ENCODE measurements around the gene HOXB6. TPM values are rescaled to one million over a fixed set of nuclear protein-coding genes. Genes with fewer than 3 reads are reported as not detected.

HOXB6 gene
- total RNA-seq, 6 donors from 2014 or later: 1.1 to 11.3 (median 7.0) TPM

DNA sequence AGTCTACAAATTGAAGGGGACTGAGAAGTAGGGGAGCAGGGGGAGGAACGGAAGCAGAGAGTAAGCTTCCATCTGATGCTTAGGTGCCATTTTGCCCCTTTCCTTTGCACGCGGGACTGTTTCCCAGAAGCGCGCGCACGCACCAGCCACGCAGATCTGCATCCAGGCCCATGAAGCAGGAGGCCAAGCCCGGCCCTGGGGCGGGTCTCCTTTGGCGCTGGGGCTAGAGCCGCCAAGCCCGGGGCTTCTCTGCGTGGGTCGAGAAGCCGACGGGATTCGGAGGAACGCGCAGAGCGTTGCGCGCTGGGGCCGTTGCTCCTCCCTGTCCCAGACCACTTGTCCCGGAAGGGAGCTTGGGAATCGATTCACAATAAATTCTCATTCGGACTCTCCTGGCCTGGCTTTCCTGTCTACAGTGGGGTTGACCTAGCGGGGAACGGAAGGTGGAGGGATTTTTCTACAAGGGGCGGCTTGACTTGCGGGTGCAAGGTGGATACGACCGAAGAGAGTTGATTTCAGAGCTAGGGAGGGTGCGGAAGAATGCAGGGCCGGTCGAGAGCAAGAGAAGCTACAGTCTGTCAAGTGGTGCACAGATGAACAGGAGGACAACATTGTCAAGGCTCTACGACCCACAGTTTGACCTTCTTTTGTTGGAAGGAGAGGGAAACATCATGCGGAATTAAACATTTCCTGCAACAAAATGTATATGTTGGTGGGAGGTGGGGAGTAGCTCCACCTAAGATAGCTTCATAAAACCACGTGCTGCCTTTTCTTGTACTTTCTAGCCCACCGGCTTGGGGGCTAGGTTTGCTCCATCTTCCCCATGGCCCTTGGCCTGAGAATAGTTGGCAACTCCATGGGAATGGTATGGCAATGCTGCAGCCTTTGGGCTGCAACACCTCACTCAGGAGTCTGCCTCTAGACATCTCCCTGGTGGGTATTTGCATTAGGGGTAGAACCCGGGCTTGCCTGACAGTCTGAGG, 16.9 kb upstream of the HOXB6 start:
- Histone ChIP-seq H3K36me3 (no peaks in the 10 kb centered on the region), H3K27me3 (peaks cover 6 to 90% (median 54%) of the 10 kb centered on the region in 4 donors), H3K4me3 (no peak overlapping the region), H3K9me3 (no peaks in the 10 kb centered on the region), H3K27ac (no peak overlapping the region), H3K4me1 (peaks cover 21 to 36% (median 24%) of the 10 kb centered on the region in 4 donors)
- 40 to 42% methylated on average over 38 to 40 of the region's 41 CpGs for WGBS, 2 donors
- ATAC-seq (ENCODE audit: low FRiP score in 2 of 2) (no peak), DNase-seq (peak in 1 of 2 donors; percentile 70)
- no peak for TF ChIP-seq POLR2A (IDR thresholded peaks at IDR 0.05)
- TF ChIP-seq, protein P1, sequence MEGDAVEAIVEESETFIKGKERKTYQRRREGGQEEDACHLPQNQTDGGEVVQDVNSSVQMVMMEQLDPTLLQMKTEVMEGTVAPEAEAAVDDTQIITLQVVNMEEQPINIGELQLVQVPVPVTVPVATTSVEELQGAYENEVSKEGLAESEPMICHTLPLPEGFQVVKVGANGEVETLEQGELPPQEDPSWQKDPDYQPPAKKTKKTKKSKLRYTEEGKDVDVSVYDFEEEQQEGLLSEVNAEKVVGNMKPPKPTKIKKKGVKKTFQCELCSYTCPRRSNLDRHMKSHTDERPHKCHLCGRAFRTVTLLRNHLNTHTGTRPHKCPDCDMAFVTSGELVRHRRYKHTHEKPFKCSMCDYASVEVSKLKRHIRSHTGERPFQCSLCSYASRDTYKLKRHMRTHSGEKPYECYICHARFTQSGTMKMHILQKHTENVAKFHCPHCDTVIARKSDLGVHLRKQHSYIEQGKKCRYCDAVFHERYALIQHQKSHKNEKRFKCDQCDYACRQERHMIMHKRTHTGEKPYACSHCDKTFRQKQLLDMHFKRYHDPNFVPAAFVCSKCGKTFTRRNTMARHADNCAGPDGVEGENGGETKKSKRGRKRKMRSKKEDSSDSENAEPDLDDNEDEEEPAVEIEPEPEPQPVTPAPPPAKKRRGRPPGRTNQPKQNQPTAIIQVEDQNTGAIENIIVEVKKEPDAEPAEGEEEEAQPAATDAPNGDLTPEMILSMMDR (IDR thresholded peaks at IDR 0.05): no peak
- TF ChIP-seq EP300 (IDR thresholded peaks at IDR 0.05): no peak
- TF ChIP-seq POLR2AphosphoS5 (IDR thresholded peaks at IDR 0.05): no peak

DNA sequence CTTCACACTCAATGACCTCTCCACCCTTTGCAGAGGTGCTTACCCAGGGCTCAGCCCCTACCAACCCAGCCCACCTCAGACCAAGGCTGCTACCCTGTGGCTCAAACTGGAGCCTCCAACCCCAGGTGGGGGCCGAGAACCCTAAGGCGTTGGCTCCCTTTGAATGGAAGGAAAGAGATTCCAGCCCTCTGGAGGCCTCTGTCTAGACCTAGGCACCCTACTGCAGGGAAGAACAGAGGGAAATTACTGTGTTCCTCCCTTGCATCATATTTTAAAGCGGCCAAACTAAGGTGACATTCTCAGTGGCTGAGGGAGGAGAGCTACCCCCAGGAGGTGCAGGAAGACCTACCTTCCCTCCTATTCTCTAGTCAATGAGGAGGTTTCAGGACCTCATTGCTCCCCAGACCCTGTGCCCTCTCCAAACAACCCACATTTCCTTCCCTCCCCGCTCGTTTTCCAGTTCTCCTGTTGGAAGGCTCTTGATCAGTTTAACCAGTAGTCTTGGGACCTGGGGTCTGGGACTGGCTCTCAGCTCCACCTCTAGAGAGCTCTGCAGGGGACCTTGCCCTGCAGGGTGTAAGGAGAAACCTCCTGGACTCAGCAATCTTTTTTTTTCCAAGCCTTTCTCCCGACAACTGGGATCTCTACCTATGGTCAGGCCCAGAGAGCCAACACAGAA, 15.8 kb upstream of the HOXB6 start:
- H3K4me1 ChIP-seq: peaks cover 10 to 25% (median 13%) of the 10 kb centered on the region in 4 donors
- no peaks in the 10 kb centered on the region for H3K36me3 ChIP-seq
- no peak overlapping the region for H3K27ac ChIP-seq
- H3K27me3 ChIP-seq: peaks cover 3 to 90% (median 50%) of the 10 kb centered on the region in 4 donors
- ATAC-seq (ENCODE audit: low FRiP score in 2 of 2) (no peak), DNase-seq (no peak)
- H3K9me3 ChIP-seq: no peaks in the 10 kb centered on the region
- no peak overlapping the region for H3K4me3 ChIP-seq
- TF ChIP-seq EP300 (IDR thresholded peaks at IDR 0.05) (no peak), POLR2A (IDR thresholded peaks at IDR 0.05) (no peak), POLR2AphosphoS5 (IDR thresholded peaks at IDR 0.05) (no peak)
- TF ChIP-seq, protein P1 (IDR thresholded peaks at IDR 0.05): no peak
- WGBS, 2 donors: 47 to 57% methylated on average over 6 of the region's 6 CpGs

DNA sequence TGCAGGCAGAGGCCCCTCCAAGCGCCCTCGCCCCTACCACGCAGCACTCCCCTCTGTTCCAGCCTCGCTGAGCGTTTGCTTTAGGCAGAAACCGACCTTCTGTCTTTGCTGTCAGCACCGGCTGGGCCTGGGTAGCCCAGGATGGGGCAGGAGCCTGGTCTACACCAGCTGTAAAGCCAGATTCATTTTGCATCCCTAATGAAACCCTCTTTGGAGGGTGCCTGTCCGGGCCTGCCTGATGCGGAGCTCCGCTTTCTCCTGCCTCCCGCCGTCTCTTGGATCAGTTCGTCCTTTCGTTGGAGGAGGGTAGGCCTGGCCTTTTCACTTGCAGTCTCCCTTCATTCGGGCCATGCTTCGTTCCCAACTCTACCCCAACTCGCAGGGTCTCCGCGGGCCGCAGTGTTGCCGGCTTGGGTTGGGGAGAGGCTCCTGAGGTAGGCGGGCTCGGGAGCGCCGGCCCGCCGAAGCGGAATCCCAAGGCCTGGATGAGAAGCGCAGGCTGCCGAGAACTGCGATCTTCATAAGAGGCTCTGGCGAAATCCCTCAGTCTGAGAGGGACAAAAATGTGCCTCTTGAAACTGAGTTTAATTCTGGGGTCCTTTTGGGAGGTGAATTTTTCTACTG, 15.2 kb upstream of the HOXB6 start:
- peaks cover 4 to 19% (median 6%) of the 10 kb centered on the region in 4 donors for H3K4me1 ChIP-seq
- WGBS, 2 donors: 49 to 55% methylated on average over 29 to 32 of the region's 32 CpGs
- no peaks in the 10 kb centered on the region for H3K36me3 ChIP-seq
- H3K9me3 ChIP-seq: no peaks in the 10 kb centered on the region
- ATAC-seq (ENCODE audit: low FRiP score in 2 of 2): no peak
- peaks cover 3 to 90% (median 46%) of the 10 kb centered on the region in 4 donors for H3K27me3 ChIP-seq
- H3K4me3 ChIP-seq: no peak overlapping the region
- DNase-seq: peak in 1 of 2 donors; percentile 74
- no peak overlapping the region for H3K27ac ChIP-seq
- TF ChIP-seq POLR2A (IDR thresholded peaks at IDR 0.05) (no peak), EP300 (IDR thresholded peaks at IDR 0.05) (no peak)

DNA sequence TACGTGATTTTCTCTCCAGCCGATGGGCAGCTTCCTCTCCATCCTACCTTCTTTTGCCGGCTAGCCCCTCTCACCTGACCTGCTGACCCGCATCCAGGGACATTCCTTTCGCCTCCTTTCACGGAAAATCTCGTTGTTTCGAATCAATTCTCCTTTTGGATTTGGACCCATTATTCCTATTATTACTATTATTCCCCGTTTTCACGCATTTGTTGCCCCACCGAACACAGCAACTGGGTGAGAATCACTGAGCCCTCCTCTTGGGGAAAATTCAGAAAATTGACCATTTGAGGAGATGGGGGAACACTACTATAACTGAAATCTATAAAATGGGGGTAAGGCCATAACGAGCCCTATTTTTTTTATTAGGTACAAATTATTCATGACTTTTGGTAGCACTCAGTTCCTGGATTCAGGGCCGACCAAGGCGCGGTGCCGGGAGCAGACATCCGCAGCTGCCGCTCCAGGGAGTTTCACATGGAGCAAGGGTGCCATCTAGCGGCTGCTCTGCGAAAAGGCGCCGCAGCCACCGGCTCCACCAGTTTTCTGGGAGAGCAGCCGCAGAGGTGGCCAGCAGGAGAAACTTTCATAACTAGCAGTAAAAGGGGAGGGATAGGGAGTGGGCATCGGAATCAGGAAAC, 13.6 kb upstream of the HOXB6 start:
- Histone ChIP-seq H3K4me3 (no peak overlapping the region), H3K27ac (no peak overlapping the region), H3K9me3 (no peaks in the 10 kb centered on the region), H3K36me3 (no peaks in the 10 kb centered on the region), H3K4me1 (peaks cover 2 to 27% (median 13%) of the 10 kb centered on the region in 4 donors), H3K27me3 (peaks cover 3 to 91% (median 51%) of the 10 kb centered on the region in 4 donors)
- 4 to 5% methylated on average over 25 of the region's 25 CpGs for WGBS, 2 donors
- ATAC-seq (ENCODE audit: low FRiP score in 2 of 2) (peak; percentile 89 to 92), DNase-seq (peak; percentile 87 to 93)
- TF ChIP-seq, protein P1 (IDR thresholded peaks at IDR 0.05): peak; percentile 91 to 95 (median 94)
- no peak for TF ChIP-seq EP300 (IDR thresholded peaks at IDR 0.05)

Measured in upper lobe of left lung (tissue), 6 donors.